ENCODE data around the gene PRX. TPM values are rescaled to one million over a fixed set of nuclear protein-coding genes. Genes with fewer than 3 reads are reported as not detected.

The PRX gene
- total RNA-seq, 1 donor from 2014 or later = 1.3 TPM

DNA sequence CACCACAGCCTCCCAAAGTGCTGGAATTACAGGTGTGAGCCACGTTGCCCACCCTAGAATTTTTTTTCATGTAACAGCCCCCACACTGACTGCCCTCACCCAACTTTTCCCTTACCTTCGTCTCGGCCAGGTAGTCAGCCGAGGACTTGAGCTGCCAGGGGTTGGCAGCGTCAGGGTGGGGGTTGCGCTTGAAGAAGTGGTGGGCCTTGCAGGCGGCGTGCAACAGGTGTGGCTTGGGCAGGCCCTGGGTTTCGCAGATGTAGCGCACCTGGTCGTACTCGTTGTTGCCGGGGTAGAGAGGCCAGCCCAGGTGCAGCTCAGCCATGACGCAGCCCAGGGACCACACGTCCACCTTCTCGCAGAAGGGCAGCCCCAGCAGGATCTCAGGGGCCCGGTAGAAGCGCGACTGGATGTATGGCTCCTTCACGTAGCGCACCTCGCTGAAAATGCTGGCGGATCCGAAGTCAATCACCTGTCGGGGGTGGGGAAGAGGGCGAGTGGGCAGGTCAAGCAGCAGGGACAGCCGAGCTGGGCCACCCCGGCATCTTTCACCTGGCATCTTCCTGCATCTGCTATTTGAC is 29.4 kb downstream of the PRX start:
- TF ChIP-seq, protein P1, sequence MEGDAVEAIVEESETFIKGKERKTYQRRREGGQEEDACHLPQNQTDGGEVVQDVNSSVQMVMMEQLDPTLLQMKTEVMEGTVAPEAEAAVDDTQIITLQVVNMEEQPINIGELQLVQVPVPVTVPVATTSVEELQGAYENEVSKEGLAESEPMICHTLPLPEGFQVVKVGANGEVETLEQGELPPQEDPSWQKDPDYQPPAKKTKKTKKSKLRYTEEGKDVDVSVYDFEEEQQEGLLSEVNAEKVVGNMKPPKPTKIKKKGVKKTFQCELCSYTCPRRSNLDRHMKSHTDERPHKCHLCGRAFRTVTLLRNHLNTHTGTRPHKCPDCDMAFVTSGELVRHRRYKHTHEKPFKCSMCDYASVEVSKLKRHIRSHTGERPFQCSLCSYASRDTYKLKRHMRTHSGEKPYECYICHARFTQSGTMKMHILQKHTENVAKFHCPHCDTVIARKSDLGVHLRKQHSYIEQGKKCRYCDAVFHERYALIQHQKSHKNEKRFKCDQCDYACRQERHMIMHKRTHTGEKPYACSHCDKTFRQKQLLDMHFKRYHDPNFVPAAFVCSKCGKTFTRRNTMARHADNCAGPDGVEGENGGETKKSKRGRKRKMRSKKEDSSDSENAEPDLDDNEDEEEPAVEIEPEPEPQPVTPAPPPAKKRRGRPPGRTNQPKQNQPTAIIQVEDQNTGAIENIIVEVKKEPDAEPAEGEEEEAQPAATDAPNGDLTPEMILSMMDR (conservative IDR thresholded peaks at IDR 0.05; ENCODE audit: low read depth, low read length) = no peak
- no peak for DNase-seq (ENCODE audit: low read depth)
- H3K4me3 ChIP-seq (ENCODE audit: low read depth, low read length) = no peak overlapping the region

DNA sequence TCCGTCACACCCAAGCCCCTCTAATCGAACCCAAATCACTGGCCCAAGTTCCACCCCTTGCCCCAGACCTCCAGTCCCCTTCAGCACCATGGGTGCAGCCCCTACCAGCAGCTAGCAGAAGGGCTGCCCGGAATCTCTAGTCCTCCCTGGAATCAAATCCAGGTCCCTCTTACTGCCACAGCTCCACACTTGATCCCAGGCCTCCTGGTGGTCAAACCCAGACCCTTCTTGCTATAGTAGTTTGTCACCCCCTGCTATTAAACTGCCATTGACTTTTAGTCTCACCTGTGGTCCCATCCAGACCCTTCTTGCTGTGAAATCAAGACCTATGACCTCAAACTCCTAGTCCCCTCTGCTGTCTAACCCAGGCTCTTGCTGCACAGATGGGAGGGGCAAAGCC is 31.9 kb downstream of the PRX start:
- TF ChIP-seq, protein P1 (conservative IDR thresholded peaks at IDR 0.05; ENCODE audit: low read depth, low read length) = no peak
- no peak overlapping the region for H3K4me3 ChIP-seq (ENCODE audit: low read depth, low read length)

DNA sequence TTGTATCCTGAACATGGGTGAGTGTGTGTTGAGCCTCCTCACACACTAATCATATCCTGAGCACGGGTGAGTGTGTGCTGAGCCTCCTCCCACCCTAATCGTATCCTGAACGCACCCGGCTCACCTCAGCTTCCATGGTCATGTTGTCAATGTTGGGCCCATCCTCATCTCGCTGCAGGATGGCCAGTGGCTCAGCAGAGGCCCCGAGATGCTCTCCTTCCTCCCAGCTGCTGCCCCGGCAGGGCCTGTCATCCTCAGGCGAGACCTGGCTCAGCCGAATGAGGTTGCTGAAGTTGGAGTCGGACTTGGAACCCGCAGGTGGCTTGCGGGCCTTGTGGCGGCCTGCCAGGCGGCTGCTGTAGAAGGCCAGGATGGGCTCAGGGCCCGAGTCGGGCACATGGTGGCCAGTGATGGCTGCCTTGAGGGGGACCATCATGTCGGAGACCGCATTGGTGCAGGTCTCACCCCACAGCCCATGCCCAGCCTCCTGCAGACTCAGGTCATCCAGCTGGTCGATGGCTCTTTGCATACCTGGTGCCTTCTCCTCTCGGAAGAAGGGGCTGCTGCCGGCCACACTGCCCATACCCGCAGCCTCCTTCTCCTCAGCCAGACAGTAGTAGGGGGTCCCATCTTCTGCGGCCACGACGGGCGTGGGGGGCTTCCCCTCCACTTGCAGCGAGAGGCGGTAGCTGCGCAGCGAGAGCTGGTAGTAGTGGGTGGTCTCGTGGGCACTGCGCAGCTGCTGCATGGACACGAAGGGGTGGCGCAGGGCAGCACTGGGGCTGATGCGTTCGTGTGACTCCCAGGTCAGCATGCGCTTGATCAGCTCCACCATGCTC is 32.8 kb downstream of the PRX start:
- TF ChIP-seq, protein P1 (conservative IDR thresholded peaks at IDR 0.05; ENCODE audit: low read depth, low read length) = no peak
- no peak for DNase-seq (ENCODE audit: low read depth)
- no peak overlapping the region for H3K4me3 ChIP-seq (ENCODE audit: low read depth, low read length)

More for the DNA sequence above, 31.9 kb downstream of the PRX start:
- DNase-seq (ENCODE audit: low read depth) = no peak

DNA sequence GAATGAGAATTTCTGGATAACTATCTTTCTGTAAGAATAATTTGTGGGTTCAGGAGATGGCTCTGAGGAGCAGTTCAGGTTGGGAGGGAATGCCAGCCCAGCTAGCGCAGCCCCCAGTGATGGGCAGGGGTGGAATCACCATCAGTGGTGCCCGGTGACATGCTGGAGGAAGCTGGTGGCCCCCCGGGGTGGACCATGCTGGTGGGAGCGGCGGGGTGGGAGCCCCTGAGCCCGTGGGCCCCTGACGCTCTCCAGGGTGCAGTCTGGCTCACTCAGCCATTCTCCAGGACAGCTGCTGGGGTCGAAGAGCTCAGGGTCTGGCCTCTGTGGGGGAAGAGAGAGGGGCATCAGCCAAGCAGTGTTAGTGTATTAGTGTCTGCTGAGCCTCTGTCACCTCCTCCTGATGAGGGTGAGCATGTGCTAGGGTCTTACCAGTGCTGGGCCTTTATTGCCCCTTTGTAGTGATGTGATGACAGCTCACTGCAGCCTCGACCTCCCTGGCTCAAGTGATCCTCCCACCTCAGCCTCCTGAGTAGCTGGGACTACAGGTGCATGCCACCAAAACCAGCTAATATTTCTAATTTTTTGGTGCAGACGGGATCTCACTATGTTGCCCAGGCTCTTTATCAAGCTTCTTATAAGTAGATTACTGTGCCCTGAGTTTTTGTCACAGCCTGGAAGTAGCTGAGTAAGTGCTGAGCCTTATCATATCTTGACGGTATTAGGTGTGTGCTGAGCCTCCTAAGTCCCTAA is 33.6 kb downstream of the PRX start:
- H3K4me3 ChIP-seq (ENCODE audit: low read depth, low read length) = no peak overlapping the region
- TF ChIP-seq, protein P1 (conservative IDR thresholded peaks at IDR 0.05; ENCODE audit: low read depth, low read length) = no peak

DNA sequence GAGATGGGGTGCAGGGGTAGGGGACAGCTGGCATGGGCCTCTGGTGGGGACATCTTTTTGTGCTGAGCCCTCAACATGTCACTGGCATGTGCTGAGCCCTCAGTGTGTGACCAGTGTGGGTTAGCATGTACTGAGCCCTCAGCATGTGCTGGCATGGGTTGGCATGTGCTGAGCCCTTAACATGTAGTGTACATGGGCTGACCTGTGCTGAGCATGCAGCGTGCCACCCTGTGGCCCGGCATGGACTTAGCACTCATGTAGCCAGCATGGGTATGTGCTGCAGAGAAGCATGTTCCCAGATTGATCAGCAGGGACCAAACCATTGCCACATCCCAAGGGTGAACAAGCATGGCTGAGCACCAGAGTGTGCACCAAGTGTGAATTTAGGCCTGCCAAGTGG is 34.7 kb downstream of the PRX start:
- no peak overlapping the region for H3K4me3 ChIP-seq (ENCODE audit: low read depth, low read length)
- no peak for DNase-seq (ENCODE audit: low read depth)
- TF ChIP-seq, protein P1 (conservative IDR thresholded peaks at IDR 0.05; ENCODE audit: low read depth, low read length) = no peak

More for the DNA sequence above, 33.6 kb downstream of the PRX start:
- DNase-seq (ENCODE audit: low read depth) = no peak

DNA sequence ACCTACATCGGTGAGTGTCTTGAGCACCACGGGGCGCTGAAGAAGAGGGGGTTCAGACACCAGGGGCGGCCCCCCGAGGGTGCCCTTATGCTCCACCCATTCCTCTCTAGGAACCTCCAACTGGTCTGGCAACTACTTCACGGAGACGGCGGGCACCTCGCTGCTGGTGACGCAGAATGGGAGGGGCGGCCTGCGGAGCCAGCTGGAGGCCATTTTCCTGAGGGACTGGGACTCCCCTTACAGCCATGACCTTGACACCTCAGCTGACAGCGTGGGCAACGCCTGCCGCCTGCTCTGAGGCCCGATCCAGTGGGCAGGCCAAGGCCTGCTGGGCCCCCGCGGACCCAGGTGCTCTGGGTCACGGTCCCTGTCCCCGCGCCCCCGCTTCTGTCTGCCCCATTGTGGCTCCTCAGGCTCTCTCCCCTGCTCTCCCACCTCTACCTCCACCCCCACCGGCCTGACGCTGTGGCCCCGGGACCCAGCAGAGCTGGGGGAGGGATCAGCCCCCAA is 35.2 kb downstream of the PRX start:
- DNase-seq (ENCODE audit: low read depth) = no peak
- no peak overlapping the region for H3K4me3 ChIP-seq (ENCODE audit: low read depth, low read length)
- TF ChIP-seq, protein P1 (conservative IDR thresholded peaks at IDR 0.05; ENCODE audit: low read depth, low read length) = no peak
